Neural cell (in vitro differentiated cells): ENCODE results near the gene ADAMTS15. TPM values are rescaled to one million over a fixed set of nuclear protein-coding genes. Genes with fewer than 3 reads are reported as not detected.

Experiments used
- H2AFZ ChIP-seq: fragments of 200-600, 300-800 bp; sonication (generic), shearing (Covaris generic); 2 replicates; pipeline ENCODE4 v1.6.0; 2014; ENCODE audit warnings: low read depth, mild to moderate bottlenecking, antibody characterized with exemption, low read length, moderate library complexity
- H3F3A ChIP-seq: fragments of 200-600 bp; shearing (Covaris generic); 2 replicates; pipeline ENCODE4 v1.6.1; 2016; ENCODE audit warnings: mild to moderate bottlenecking, moderate library complexity, mixed read lengths, antibody characterized with exemption, low read length; ENCODE audit not compliant: insufficient read depth, poor library complexity, severe bottlenecking
- H3K27ac ChIP-seq: fragments of 200-600, 300-800 bp; sonication (generic), shearing (Covaris generic); 2 replicates; pipeline ENCODE4 v1.5.1; 2014; ENCODE audit warnings: mild to moderate bottlenecking, low read length, moderate library complexity
- H3K27me3 ChIP-seq: fragments of 300-800, 200-600 bp; sonication (generic), shearing (Covaris generic); 2 replicates; pipeline ENCODE4 v1.6.0; 2014; ENCODE audit warnings: mild to moderate bottlenecking, low read depth, low read length, moderate library complexity; ENCODE audit not compliant: insufficient read depth
- H3K36me3 ChIP-seq: fragments of 300-800, 200-600 bp; sonication (generic), shearing (Covaris generic); 2 replicates; pipeline ENCODE4 v1.5.1; 2014; ENCODE audit warnings: mild to moderate bottlenecking, antibody characterized with exemption, low read length, moderate library complexity; ENCODE audit not compliant: insufficient read depth
- H3K4me2 ChIP-seq: fragments of 300-800, 200-600 bp; sonication (generic), shearing (Covaris generic); 2 replicates; pipeline ENCODE4 v1.6.0; 2014; ENCODE audit warnings: mild to moderate bottlenecking, low read length
- H3K4me3 ChIP-seq: fragments of 300-800, 200-600 bp; sonication (generic), shearing (Covaris generic); 2 replicates; pipeline ENCODE4 v1.5.1; 2014; ENCODE audit warnings: mild to moderate bottlenecking, low read length, moderate library complexity
- H3K79me2 ChIP-seq: fragments of 200-600 bp; shearing (Covaris generic); replicated peaks from 2 replicates; pipeline ENCODE4 v1.6.0; 2014; ENCODE audit warnings: mild to moderate bottlenecking, low read length, moderate library complexity; ENCODE audit not compliant: insufficient read depth
- H3K9ac ChIP-seq: fragments of 300-800, 200-600 bp; sonication (generic), shearing (Covaris generic); 2 replicates; pipeline ENCODE4 v1.6.1; 2016; ENCODE audit warnings: mild to moderate bottlenecking, low read length, mixed read lengths
- H3K9me2 ChIP-seq: fragments of 200-600 bp; shearing (Covaris generic); 2 replicates; pipeline ENCODE4 v1.6.1; 2016; ENCODE audit warnings: mild to moderate bottlenecking, low read length, mixed read lengths; ENCODE audit not compliant: insufficient read depth
- H3K9me3 ChIP-seq: fragments of 200-600, 300-800 bp; sonication (generic), shearing (Covaris generic); 2 replicates; pipeline ENCODE4 v1.6.1; 2016; ENCODE audit warnings: mild to moderate bottlenecking, mixed run types, low read length, moderate library complexity, mixed read lengths
- H4K20me1 ChIP-seq: fragments of 200-600 bp; shearing (Covaris generic); 2 replicates; pipeline ENCODE4 v1.6.1; 2016; ENCODE audit warnings: mild to moderate bottlenecking, mixed run types; ENCODE audit not compliant: insufficient read depth
- EP300 ChIP-seq: fragments of 450-650 bp; conservative IDR thresholded peaks from 2 replicates; pipeline ENCODE4 v1.6.1; 2014; ENCODE audit warnings: antibody characterized with exemption, mild to moderate bottlenecking, moderate library complexity; ENCODE audit not compliant: poor library complexity, severe bottlenecking
- EZH2 ChIP-seq: fragments of 200-600, 300-800 bp; shearing (Covaris generic), sonication (generic); IDR thresholded peaks from 2 replicates; pipeline ENCODE4 v1.6.1; 2014; ENCODE audit warnings: antibody characterized with exemption, low read length, borderline replicate concordance, mild to moderate bottlenecking; ENCODE audit not compliant: insufficient read depth, poor library complexity, severe bottlenecking
- MXI1 ChIP-seq: fragments of 450-650 bp; conservative IDR thresholded peaks from 2 replicates; pipeline ENCODE4 v1.6.1; 2014; ENCODE audit warnings: antibody characterized with exemption, mild to moderate bottlenecking; ENCODE audit not compliant: poor library complexity, severe bottlenecking
- POLR2AphosphoS5 ChIP-seq: IDR thresholded peaks from 2 replicates; pipeline ENCODE4 v1.6.1; 2012
- RAD21 ChIP-seq: fragments of 450-650 bp; conservative IDR thresholded peaks from 2 replicates; pipeline ENCODE4 v1.6.1; 2014; ENCODE audit warnings: antibody characterized with exemption, mild to moderate bottlenecking, moderate library complexity
- SMC3 ChIP-seq: fragments of 450-650 bp; conservative IDR thresholded peaks from 2 replicates; pipeline ENCODE4 v1.6.1; 2014; ENCODE audit warnings: antibody characterized with exemption, mild to moderate bottlenecking, moderate library complexity; ENCODE audit not compliant: poor library complexity
- TAF1 ChIP-seq: IDR thresholded peaks from 2 replicates; pipeline ENCODE4 v1.6.1; 2012; ENCODE audit warnings: low read depth
- polyA plus RNA-seq: library from polyadenylated mRNA; depleted of rRNA; stranded (reverse); fragments of >200 nt; gene quantifications from 2 replicates; pipeline ENCODE4 v1.2.3, GENCODE V29; 2014
- TF ChIP-seq, protein P1 (sequence below): fragments of 450-650 bp; IDR thresholded peaks from 2 replicates; pipeline ENCODE4 v1.5.1; 2014; ENCODE audit warnings: antibody characterized with exemption, mild to moderate bottlenecking, moderate library complexity; ENCODE audit not compliant: poor library complexity, severe bottlenecking
- TF ChIP-seq, protein P2 (sequence below): IDR thresholded peaks from 2 replicates; pipeline ENCODE4 v1.6.1; 2012; ENCODE audit warnings: borderline replicate concordance

The ADAMTS15 gene
- polyA plus RNA-seq, 1 donor from 2014 or later = 1.1 TPM

DNA sequence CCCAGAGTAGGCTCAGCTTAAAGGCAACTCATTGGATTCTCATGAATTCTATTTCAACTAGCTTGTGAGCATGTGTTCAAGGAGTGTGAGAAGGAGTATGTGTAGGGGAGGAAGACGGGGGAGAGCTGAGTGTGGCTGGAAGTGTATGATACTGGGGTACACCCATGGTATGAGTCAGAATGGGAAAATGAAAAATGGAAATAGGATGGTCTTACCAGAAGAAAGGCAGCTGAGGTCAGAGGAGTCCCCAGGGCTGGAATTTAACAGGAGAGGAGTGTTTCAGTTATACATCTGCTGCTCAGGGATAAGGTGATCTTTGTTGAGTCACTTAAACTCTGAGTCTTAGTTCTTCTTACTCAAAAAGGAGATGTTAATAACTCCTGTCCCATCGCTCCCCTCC is 6.7 kb upstream of the ADAMTS15 start:
- Histone ChIP-seq H4K20me1 (no peaks in the 10 kb centered on the region), H3K4me2 (no peak overlapping the region), H3K27ac (no peak overlapping the region), H3K4me3 (no peak overlapping the region), H3K9me3 (no peaks in the 10 kb centered on the region), H3K9me2 (no peaks in the 10 kb centered on the region), H3K27me3 (no peaks in the 10 kb centered on the region), H3K9ac (no peak overlapping the region), H2AFZ (no peak overlapping the region), H3K79me2 (no peaks in the 10 kb centered on the region), H3F3A (no peaks in the 10 kb centered on the region), H3K36me3 (no peaks in the 10 kb centered on the region)
- TF ChIP-seq EZH2 (no peak), SMC3 (no peak), POLR2AphosphoS5 (no peak), EP300 (no peak)
- TF ChIP-seq, protein P1, sequence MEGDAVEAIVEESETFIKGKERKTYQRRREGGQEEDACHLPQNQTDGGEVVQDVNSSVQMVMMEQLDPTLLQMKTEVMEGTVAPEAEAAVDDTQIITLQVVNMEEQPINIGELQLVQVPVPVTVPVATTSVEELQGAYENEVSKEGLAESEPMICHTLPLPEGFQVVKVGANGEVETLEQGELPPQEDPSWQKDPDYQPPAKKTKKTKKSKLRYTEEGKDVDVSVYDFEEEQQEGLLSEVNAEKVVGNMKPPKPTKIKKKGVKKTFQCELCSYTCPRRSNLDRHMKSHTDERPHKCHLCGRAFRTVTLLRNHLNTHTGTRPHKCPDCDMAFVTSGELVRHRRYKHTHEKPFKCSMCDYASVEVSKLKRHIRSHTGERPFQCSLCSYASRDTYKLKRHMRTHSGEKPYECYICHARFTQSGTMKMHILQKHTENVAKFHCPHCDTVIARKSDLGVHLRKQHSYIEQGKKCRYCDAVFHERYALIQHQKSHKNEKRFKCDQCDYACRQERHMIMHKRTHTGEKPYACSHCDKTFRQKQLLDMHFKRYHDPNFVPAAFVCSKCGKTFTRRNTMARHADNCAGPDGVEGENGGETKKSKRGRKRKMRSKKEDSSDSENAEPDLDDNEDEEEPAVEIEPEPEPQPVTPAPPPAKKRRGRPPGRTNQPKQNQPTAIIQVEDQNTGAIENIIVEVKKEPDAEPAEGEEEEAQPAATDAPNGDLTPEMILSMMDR = no peak

DNA sequence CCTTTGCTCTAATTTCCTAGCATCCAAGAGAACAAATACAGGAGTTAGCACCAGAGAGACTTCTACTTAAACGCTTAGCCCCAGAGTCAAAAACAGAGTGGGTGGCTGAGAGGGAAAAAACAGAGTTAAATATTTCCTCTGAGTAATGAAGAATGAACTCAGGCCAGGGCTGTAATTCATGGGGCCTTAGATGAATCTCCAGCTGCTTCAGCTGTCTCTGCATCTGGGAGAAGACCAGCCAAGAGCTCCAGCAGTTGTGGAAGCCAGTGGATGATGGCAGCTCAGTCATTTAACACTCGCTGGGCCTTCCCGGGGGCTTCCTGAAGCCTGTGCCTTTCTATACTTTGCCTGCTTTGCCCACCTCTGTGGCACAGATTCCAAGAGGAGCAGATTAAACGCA is 5.7 kb upstream of the ADAMTS15 start:
- no peak for TF ChIP-seq TAF1
- TF ChIP-seq, protein P1 = no peak
- TF ChIP-seq EP300 = no peak
- no peak for TF ChIP-seq MXI1
- no peak for TF ChIP-seq POLR2AphosphoS5
- no peak for TF ChIP-seq SMC3
- TF ChIP-seq, protein P2, sequence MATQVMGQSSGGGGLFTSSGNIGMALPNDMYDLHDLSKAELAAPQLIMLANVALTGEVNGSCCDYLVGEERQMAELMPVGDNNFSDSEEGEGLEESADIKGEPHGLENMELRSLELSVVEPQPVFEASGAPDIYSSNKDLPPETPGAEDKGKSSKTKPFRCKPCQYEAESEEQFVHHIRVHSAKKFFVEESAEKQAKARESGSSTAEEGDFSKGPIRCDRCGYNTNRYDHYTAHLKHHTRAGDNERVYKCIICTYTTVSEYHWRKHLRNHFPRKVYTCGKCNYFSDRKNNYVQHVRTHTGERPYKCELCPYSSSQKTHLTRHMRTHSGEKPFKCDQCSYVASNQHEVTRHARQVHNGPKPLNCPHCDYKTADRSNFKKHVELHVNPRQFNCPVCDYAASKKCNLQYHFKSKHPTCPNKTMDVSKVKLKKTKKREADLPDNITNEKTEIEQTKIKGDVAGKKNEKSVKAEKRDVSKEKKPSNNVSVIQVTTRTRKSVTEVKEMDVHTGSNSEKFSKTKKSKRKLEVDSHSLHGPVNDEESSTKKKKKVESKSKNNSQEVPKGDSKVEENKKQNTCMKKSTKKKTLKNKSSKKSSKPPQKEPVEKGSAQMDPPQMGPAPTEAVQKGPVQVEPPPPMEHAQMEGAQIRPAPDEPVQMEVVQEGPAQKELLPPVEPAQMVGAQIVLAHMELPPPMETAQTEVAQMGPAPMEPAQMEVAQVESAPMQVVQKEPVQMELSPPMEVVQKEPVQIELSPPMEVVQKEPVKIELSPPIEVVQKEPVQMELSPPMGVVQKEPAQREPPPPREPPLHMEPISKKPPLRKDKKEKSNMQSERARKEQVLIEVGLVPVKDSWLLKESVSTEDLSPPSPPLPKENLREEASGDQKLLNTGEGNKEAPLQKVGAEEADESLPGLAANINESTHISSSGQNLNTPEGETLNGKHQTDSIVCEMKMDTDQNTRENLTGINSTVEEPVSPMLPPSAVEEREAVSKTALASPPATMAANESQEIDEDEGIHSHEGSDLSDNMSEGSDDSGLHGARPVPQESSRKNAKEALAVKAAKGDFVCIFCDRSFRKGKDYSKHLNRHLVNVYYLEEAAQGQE = no peak
- no peak for TF ChIP-seq EZH2
- TF ChIP-seq RAD21 = no peak
- no peaks in the 10 kb centered on the region for H3K79me2 ChIP-seq

More for the DNA sequence above, 5.7 kb upstream of the ADAMTS15 start:
- Histone ChIP-seq H3K36me3 (no peaks in the 10 kb centered on the region), H3K9me3 (no peaks in the 10 kb centered on the region), H3K4me3 (no peak overlapping the region), H3F3A (no peaks in the 10 kb centered on the region), H3K9ac (no peak overlapping the region), H3K27ac (no peak overlapping the region), H3K27me3 (no peaks in the 10 kb centered on the region), H3K4me2 (no peak overlapping the region), H2AFZ (no peak overlapping the region), H3K9me2 (no peaks in the 10 kb centered on the region), H4K20me1 (no peaks in the 10 kb centered on the region)
